ENCODE measurements around the gene GANC. TPM values are rescaled to one million over a fixed set of nuclear protein-coding genes. Genes with fewer than 3 reads are reported as not detected.

The GANC gene
- total RNA-seq, 1 experiment from 2014 or later: 15.3 TPM

GRCh38 chr15:42344763-42345162 lies 71.8 kb downstream of the GANC start:
- DNase-seq (ENCODE audit: low read depth): peak; percentile 62

GRCh38 chr15:42345504-42345903 lies 72.5 kb downstream of the GANC start:
- DNase-seq (ENCODE audit: low read depth): no peak

DNA sequence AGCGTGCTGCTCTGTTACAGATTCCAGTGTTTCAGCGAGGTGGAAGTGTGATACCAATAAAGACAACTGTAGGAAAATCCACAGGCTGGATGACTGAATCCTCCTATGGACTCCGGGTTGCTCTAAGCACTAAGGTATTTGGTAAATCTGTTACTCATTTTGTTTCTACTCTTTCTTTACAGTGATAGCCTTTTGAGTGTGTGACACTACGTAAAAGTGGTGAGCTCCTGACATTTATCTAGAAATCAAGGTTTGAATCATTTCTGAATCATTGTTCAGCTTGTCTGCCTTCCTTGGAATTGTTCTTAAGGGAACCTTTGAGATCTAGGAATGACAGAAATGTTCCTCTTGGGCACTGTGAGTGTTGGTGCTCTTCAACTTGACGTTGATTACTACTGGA lies 75.1 kb downstream of the GANC start:
- peak; percentile 21 for DNase-seq (ENCODE audit: low read depth)

GRCh38 chr15:42349186-42349585 lies 76.2 kb downstream of the GANC start:
- DNase-seq (ENCODE audit: low read depth): no peak

DNA sequence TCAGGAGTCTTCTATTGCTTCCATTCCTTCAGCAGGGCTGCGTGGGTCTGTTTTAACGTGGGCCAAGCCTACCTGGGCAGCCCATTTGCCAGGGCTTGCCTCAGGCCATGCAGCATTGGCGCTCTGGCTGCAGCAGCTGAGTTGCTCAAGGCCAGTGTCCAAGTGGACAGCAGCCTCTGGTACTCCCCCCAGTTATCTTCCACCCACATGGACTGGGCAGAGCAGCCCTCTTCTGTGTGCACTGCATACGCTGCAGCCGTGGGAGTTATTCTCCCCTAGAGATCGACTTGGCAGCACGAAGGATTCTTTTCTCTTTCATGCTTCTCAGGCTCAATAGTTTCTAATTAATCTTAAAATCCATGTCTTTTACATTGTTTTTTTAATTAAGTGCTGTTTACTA lies 79.4 kb downstream of the GANC start:
- no peak for DNase-seq (ENCODE audit: low read depth)

DNA sequence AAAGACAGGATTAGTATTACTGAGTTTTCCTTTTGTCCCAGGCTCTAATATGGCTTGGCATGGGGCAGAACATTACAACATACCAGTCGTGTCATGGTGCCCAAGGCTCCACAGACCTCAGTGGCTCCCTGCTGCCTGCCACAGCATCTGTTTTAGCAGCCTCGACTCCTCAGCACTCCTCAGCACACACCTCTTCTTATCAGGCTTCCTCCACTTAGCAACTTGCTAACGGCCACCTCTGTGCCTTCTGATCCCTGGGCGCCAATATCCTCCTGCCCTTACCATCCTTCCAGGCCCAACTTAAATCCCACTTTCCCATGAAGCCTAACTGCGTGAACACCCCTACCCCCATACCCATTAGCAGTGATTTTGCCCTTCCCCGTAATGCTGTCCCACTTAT lies 80.1 kb downstream of the GANC start:
- no peak for DNase-seq (ENCODE audit: low read depth)

DNA sequence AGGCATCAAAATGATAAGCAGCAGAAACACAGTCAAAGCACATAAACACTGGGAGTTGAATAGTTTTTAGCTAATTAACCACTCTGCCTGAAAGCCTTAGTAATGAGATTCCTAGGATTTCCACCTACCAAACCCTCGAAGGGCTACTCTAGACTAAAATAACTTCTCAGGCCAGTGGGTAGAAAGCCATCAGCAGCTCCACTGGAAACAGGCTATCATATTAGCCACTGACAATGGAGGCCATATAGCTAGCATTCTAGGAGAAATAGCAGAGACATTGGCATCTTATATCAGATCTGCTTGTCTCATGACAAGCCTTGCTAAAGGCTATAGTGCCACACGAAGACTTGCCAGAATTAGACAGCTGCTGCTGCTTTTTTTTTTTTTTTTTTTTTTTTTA lies 81.8 kb downstream of the GANC start:
- DNase-seq (ENCODE audit: low read depth): no peak

GRCh38 chr15:42355291-42355690 lies 82.3 kb downstream of the GANC start:
- DNase-seq (ENCODE audit: low read depth): no peak

DNA sequence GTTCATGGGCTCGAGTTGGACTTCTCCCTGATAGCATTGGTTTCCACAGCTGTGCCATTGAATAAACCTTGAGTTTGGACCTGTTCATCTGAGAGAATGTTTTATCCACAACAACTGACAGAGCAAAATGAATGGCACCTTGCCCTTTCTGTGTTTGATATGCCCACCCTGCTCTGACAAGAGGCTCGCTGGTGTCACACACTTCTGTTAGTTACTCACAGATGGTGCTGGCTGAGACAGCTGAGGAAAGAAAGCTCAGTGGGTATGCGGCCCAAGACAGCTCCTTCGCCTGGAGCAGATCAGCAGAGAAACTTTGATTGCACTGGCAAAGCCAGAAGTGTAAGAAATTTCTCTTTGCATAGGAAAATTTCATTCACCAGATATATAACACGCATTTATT lies 83.8 kb downstream of the GANC start:
- no peak for DNase-seq (ENCODE audit: low read depth)

DNA sequence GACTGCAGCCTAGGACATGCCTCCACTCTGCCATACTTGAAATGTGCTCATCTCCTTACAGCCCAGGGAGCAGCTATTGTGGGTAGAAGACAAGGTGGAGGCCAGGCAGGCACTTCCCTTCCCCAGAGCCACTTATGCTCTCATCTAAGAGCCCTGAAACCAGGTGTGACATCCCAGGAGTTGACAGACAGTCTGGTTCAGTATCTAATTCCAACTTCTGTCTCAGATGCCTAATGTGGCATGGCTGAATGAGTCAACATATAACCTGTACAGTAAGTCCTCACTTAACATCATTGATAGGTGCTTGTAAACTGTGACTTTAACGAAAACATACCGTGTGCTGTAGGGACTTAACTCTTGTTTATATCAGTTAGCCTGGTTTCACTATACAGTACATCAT lies 85.1 kb downstream of the GANC start:
- DNase-seq (ENCODE audit: low read depth): no peak

- DNase-seq (ENCODE audit: low read depth): no peak
These were observed 86.2 kb downstream of the GANC start, which contains the start of gene CAPN3 for GRCh38 chr15:42359249-42359648. Gene CAPN3, plus strand, starts transcription at chr15:42359501. Its CDS starts 305 bp downstream, at chr15:42359806.

DNA sequence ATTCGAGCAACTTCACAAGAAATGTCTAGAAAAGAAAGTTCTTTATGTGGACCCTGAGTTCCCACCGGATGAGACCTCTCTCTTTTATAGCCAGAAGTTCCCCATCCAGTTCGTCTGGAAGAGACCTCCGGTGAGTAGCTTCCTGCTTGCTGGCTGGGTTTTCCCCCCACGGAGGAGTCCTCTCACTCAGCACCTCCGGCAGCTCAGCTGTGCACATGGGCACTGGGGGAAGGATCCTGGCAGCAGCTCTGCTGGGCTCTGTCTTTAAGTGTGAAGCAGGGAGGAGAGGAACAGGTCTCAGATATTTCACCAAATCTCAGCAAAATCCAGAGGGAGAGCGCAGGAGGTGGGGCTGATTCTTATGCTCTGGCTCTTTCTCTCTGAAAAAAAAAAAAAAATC lies 87.0 kb downstream of the GANC start:
- no peak for DNase-seq (ENCODE audit: low read depth)

GRCh38 chr15:42360535-42361112 lies 87.6 kb downstream of the GANC start:
- no peak for DNase-seq (ENCODE audit: low read depth)

GRCh38 chr15:42363487-42363886 lies 90.5 kb downstream of the GANC start:
- DNase-seq (ENCODE audit: low read depth): no peak

GRCh38 chr15:42363942-42364341 lies 90.9 kb downstream of the GANC start:
- DNase-seq (ENCODE audit: low read depth): no peak

GRCh38 chr15:42364529-42364928 lies 91.5 kb downstream of the GANC start:
- DNase-seq (ENCODE audit: low read depth): no peak

DNA sequence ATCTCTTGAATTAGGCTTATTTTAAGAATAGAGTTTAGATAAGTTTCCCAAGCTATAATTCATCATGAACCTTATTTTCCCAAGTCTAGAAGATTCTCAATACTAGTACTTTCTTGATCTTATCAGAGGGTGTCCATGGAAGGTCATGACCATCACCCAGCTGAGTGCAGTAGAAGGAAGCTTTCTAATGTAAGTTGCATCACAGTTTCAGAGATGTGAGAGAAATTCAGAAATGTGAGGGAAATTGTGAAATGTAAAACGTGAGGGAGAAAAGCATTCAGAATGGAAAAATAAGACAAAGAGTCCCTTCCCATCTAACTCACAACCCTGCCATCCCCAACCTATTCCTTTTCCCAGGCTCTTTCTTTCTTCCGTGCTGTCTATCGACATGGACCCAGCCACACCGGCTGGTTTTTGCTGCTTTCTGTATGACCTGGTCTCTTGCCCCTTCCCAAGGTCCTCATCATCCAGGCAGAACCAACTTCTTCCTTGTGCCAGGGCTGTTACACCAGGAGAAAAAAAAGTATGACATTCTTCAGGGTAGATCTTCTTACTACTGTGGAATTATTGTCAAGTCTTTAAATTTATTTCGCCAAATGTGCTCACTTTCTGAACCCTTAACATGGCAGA lies 93.0 kb downstream of the GANC start:
- no peak for DNase-seq (ENCODE audit: low read depth)

DNA sequence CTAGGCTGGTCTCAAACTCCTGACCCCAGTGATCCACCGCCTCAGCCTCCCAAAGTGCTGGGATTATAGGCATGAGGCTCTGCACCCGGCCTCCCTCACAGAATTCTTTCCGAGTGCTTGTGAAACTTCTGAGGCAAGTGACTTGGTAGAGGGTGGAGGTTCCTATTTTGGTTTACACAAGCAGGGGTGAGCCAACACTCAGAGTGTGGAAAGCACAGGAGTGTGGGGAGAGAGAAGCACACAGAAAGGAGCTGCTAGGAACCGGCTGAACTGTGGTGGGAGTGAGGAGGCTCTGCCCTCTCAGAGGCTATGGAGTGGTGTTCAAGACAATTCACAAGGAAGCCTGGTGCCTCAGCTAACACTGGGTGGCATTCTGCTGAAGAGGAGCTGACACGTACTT lies 94.0 kb downstream of the GANC start:
- DNase-seq (ENCODE audit: low read depth): no peak

- no peak for DNase-seq (ENCODE audit: low read depth)
These were observed 95.1 kb downstream of the GANC start for GRCh38 chr15:42368096-42368495.

DNA sequence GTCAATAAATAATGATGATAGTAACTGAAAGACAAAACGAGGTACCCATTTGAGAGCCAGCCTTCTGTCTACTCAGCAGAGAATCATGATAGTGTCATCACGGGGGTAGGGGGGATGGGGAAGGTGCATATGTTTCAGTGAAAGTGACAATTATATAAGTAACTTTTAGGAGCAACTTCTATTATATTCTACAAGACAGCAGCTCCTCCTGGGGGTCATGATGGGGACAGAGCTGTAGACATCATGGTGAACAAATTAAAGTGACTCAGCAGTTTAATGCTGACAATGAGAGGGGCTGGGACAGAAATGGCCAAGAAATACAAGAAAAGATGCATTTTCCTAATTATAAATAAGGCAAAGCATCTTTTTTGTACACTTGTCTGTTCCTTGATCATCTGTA lies 98.1 kb downstream of the GANC start:
- DNase-seq (ENCODE audit: low read depth): peak; percentile 18

DNA sequence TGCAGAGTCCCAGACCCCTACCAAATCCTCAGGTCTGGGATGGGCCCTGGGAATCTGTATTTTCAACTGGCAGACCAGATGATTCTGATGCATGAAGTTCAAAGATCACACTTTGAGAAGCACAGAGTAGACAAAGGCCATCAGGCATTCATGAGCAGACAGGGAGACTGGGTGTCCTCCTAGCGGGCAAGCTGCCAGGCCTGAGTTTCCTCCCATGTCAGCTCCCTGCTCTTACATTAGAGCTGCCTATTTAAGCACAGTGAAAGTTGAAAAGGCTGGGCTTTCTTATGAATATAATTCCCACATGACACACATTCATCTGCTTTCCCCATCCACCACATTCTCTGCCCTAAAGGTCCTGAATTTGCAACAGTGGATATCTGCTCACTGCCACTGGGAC lies 100.3 kb downstream of the GANC start:
- no peak for DNase-seq (ENCODE audit: low read depth)

DNA sequence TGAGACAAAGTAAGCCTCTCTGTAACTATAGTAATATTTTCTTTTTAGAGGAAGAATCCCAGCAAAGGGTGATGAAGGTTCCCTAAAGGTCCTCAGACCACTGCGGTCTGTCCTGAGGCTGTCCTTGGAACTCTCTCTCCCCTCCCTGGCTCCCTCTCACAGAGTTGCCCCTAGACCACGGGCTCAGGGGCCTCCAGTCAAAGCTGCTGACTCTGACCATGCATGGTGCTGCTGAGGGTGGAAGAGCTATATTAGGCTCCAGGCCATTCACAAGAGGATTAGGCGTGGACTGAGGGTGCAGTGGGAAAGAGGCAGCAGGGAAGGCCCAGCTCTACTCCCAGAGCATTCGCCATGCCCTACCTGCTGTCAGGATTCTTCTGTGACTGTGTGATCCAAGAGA lies 100.9 kb downstream of the GANC start:
- no peak for DNase-seq (ENCODE audit: low read depth)

- no peak for DNase-seq (ENCODE audit: low read depth)
These were observed 101.8 kb downstream of the GANC start for GRCh38 chr15:42374810-42375209.

DNA sequence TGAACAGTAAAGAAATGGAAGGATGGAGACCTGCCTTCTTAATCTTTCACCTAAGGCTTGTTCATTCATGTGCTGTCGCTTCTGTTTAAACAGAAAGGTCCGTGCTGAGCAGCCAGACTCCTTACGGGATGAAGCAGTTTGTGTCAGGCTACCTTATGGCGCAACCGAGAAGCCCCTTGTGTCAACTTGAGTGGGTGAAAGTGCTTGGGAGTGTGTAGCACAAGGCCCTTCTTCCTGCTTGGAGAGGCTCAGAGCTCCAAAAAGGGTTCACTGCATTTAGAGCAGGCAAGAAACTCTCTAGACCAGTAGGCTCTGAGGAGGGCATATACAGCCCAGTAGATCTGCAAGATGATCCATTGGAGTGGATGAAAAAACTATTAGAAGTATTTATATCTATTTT lies 102.3 kb downstream of the GANC start:
- no peak for DNase-seq (ENCODE audit: low read depth)

All from HT1080 (cell line).